ENCODE measurements around the gene DBN1.

Gene DBN1

GRCh38 chr5:177433658-177434217 is 39.7 kb downstream of the DBN1 start:
- CTCF ChIA-PET = interaction anchor here (0.7 to 23.4 kb wide), 7 partner anchors 11 to 47 kb away, joined by 3 to 347 read pairs (median 16); partner anchors contain the start of genes F12 and PRR7
- TF ChIP-seq, protein P1, sequence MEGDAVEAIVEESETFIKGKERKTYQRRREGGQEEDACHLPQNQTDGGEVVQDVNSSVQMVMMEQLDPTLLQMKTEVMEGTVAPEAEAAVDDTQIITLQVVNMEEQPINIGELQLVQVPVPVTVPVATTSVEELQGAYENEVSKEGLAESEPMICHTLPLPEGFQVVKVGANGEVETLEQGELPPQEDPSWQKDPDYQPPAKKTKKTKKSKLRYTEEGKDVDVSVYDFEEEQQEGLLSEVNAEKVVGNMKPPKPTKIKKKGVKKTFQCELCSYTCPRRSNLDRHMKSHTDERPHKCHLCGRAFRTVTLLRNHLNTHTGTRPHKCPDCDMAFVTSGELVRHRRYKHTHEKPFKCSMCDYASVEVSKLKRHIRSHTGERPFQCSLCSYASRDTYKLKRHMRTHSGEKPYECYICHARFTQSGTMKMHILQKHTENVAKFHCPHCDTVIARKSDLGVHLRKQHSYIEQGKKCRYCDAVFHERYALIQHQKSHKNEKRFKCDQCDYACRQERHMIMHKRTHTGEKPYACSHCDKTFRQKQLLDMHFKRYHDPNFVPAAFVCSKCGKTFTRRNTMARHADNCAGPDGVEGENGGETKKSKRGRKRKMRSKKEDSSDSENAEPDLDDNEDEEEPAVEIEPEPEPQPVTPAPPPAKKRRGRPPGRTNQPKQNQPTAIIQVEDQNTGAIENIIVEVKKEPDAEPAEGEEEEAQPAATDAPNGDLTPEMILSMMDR (IDR thresholded peaks at IDR 0.05; ENCODE audit: control extremely low read depth, extremely low read depth, low read depth, missing control alignments) = no peak
- DNase-seq (ENCODE audit: extremely low spot score) = no peak
- POLR2A ChIA-PET = interaction anchor here (1.0 kb wide), 1 partner anchor 11 kb away, joined by 3 read pairs; no protein-coding TSS in a partner anchor

DNA sequence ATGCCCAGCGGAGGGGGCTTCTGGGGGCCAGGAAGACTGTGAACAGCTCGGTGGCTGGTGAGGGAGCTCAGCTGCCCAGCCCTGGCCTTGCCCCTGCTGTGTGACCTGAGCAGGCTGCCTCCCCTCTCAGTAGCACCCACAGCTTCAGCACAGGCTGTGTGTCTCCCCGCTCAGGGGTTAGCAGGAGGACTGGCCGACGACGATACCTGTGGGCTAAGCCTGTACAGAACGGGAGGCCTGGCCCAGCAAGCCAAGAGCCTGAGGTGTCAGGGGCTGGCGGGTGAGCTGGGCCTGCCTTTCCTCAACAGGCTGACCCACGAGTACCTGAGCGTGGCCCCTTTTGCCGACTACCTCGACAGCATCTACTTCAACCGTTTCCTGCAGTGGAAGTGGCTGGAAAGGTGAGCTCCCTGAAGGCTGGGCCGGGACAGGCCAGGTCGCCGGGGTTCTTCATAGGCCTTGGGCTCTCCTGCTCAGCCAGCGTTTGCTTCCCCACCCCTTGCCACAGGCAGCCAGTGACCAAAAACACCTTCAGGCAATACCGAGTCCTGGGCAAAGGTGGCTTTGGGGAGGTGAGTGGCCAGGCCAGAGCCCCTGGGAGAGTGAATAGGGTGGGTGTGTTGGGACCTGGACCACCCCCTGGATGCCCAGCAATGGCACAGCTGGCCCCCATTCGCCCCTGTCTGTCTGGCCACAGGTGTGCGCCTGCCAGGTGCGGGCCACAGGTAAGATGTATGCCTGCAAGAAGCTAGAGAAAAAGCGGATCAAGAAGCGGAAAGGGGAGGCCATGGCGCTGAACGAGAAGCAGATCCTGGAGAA is 40.4 kb downstream of the DBN1 start:
- TF ChIP-seq, protein P1 (IDR thresholded peaks at IDR 0.05; ENCODE audit: control extremely low read depth, extremely low read depth, low read depth, missing control alignments) = no peak
- ChIA-PET POLR2A (interaction anchor here (0.7 to 0.9 kb wide), 2 partner anchors 17 to 30 kb away, joined by 3 read pairs; no protein-coding TSS in a partner anchor), CTCF (interaction anchor here (0.7 to 23.4 kb wide), 8 partner anchors 12 to 67 kb away, joined by 3 to 347 read pairs (median 15); partner anchors contain the start of genes F12 and PRR7)
- no peak for DNase-seq (ENCODE audit: extremely low spot score)

DNA sequence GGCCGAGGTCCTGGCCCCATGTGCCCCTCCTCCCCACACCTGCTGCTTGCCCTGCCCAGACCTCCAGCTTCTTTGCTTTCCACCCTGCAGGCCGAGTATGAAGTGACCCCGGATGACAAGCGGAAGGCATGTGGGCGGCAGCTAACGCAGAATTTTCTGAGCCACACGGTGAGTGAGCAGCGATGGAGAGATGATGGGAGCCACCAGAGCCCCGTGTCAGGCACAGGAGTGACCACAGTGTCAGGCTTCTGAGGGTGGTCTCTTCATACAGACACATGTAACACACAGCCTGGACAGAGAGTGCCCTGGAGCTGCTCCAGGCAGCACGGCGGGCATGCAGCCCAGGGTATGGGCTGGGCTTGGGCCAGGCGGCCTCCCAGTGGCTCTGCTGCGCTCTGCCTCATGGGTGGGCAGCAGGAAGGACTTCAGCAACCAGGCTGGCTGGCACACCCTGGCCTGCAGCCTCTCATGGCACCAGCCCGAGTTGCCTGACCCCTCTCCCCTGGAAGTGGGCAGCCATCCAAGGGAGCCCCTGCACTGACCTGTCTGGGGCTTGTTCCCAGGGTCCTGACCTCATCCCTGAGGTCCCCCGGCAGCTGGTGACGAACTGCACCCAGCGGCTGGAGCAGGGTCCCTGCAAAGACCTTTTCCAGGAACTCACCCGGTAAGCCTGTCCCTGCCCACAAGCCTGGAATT is 41.1 kb downstream of the DBN1 start:
- no peak for DNase-seq (ENCODE audit: extremely low spot score)
- ChIA-PET CTCF (interaction anchor here (1.2 to 23.4 kb wide), 10 partner anchors 12 to 772 kb away, joined by 3 to 347 read pairs (median 15); partner anchors contain the start of genes F12 and PRR7), POLR2A (interaction anchor here (0.5 to 1.7 kb wide), 7 partner anchors 9 to 288 kb away, joined by 3 to 6 read pairs (median 3); no protein-coding TSS in a partner anchor)
- TF ChIP-seq, protein P1 (IDR thresholded peaks at IDR 0.05; ENCODE audit: control extremely low read depth, extremely low read depth, low read depth, missing control alignments) = no peak

DNA sequence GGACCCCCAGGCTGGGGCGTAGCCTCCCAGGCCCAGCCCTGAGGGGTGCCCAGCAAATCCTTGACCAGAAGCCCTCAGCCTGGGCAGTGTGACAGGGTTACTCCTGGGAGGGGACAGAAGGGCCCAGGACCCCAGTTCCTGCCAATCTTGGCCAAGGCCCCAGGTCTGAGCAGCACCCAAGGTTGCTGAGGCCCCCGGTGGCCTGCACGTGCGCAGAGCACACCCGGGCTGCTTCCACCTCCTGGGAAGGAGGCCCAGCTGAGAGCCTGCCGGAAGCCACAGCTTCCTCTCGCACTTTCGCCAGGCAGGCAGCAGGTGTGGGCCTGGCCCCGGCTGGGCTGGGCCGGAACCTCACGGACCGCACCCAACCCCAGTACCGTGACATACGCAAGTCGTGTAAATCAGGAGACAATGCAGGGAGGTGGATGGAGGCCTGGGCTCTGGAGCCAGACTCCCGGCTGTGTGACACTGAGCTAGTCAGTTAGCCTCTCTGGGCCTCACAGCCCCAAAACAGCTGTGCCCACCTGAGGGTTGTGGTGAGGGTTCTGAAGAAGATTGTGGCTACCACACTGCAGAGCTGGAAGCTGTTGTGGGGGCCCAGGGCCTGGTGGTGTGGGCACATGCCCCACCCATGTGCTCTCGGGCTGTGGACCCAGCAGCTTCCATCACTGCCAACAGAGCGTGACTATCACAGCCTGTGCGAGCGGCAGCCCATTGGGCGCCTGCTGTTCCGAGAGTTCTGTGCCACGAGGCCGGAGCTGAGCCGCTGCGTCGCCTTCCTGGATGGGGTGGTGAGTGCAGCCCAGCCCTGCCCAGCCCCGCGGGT is 41.9 kb downstream of the DBN1 start:
- ChIA-PET CTCF (interaction anchor here (0.7 to 23.4 kb wide), 11 partner anchors 13 to 771 kb away, joined by 3 to 347 read pairs (median 8); partner anchors contain the start of gene F12), POLR2A (interaction anchor here (0.5 to 1.7 kb wide), 7 partner anchors 10 to 287 kb away, joined by 3 to 6 read pairs (median 4); no protein-coding TSS in a partner anchor)
- TF ChIP-seq, protein P1 (IDR thresholded peaks at IDR 0.05; ENCODE audit: control extremely low read depth, extremely low read depth, low read depth, missing control alignments) = no peak
- DNase-seq (ENCODE audit: extremely low spot score) = peak; percentile 59

DNA sequence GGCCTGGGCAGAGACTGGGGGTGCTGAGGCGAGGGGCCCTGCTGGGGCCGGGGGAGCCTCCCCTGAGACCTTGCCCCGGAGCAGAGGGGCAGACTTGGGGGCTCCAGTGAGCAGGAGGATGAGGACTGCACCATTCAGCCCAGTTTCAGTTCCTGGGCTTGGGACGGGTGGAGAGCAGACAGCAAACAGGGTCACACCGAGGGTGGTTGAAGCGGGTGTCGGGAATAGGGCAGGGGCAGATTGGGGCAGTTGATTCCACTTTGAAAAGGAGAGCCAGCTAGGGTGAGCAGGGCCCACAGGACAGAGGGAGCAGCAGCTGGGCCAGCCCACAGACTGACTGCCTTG is 42.5 kb downstream of the DBN1 start:
- DNase-seq (ENCODE audit: extremely low spot score) = no peak
- TF ChIP-seq, protein P1 (IDR thresholded peaks at IDR 0.05; ENCODE audit: control extremely low read depth, extremely low read depth, low read depth, missing control alignments) = no peak
- ChIA-PET POLR2A (interaction anchor here (0.9 to 1.7 kb wide), 3 partner anchors 10 to 14 kb away, joined by 3 to 6 read pairs (median 4); no protein-coding TSS in a partner anchor), CTCF (interaction anchor here (0.7 to 23.4 kb wide), 10 partner anchors 14 to 770 kb away, joined by 3 to 347 read pairs (median 11); partner anchors contain the start of gene F12)

All from GM10248 (cell line).